Fibroblast of lung (primary cell): Measurements from ENCODE around the gene FCRL3. TPM values are rescaled to one million over a fixed set of nuclear protein-coding genes. Genes with fewer than 3 reads are reported as not detected.

ENCODE experiments used
- DNase-seq, 2 donors: peaks; one replicate each; pipeline versions ENCODE4 v3.0.0 to v3.0.0-alpha.2; 2010; ENCODE audit warnings: low read depth in 2 of 2
- H2AFZ ChIP-seq: 2 replicates; pipeline ENCODE4 v1.5.1; 2012; ENCODE audit warnings: low read length, control low read depth, inconsistent platforms
- H3K27ac ChIP-seq: 2 replicates; pipeline ENCODE4 v1.5.1; 2011; ENCODE audit warnings: low read length, control low read depth; ENCODE audit not compliant: insufficient read depth
- H3K27me3 ChIP-seq: 2 replicates; pipeline ENCODE4 v1.5.1; 2011; ENCODE audit warnings: mild to moderate bottlenecking, low read length; ENCODE audit not compliant: control insufficient read depth, insufficient read depth
- H3K36me3 ChIP-seq: 2 replicates; pipeline ENCODE4 v1.5.1; 2011; ENCODE audit warnings: low read length; ENCODE audit not compliant: control insufficient read depth, insufficient read depth
- H3K4me1 ChIP-seq: 2 replicates; pipeline ENCODE4 v1.5.1; 2011; ENCODE audit warnings: low read length; ENCODE audit not compliant: control insufficient read depth, insufficient read depth; ENCODE audit errors: extremely low read depth
- H3K4me2 ChIP-seq: 2 replicates; pipeline ENCODE4 v1.5.1; 2011; ENCODE audit warnings: low read length, control low read depth; ENCODE audit not compliant: insufficient read depth; ENCODE audit errors: extremely low read depth
- H3K4me3 ChIP-seq, 4 experiments: fragments of 200-600 bp in 1 of 4; sonication (generic) in 1 of 4; replicated peaks in 1 of 4; 2 replicates each; pipeline ENCODE4 v1.5.1; 2011 to 2016; ENCODE audit warnings: low read length in 4 of 4, low read depth in 3 of 4, mild to moderate bottlenecking in 3 of 4, control low read depth in 2 of 4, inconsistent platforms in 1 of 4, mixed read lengths in 1 of 4; ENCODE audit not compliant: insufficient read depth in 1 of 4; ENCODE audit errors: control extremely low read depth in 1 of 4
- H3K79me2 ChIP-seq: 2 replicates; pipeline ENCODE4 v1.5.1; 2012; ENCODE audit warnings: mild to moderate bottlenecking, low read length, inconsistent platforms; ENCODE audit not compliant: control insufficient read depth, insufficient read depth
- H3K9ac ChIP-seq: 2 replicates; pipeline ENCODE4 v1.5.1; 2011; ENCODE audit warnings: mild to moderate bottlenecking, low read length, control low read depth; ENCODE audit not compliant: insufficient read depth
- H3K9me3 ChIP-seq: 2 replicates; pipeline ENCODE4 v1.5.1; 2012; ENCODE audit warnings: low read depth, low read length; ENCODE audit not compliant: control insufficient read depth, insufficient read depth
- H4K20me1 ChIP-seq: 2 replicates; pipeline ENCODE4 v1.5.1; 2011; ENCODE audit warnings: low read length; ENCODE audit not compliant: control insufficient read depth, insufficient read depth; ENCODE audit errors: extremely low read depth
- EZH2 ChIP-seq: IDR thresholded peaks from 2 replicates; pipeline ENCODE4 v1.5.1; 2012; ENCODE audit warnings: low read length, control low read depth, mild to moderate bottlenecking; ENCODE audit errors: missing control alignments
- polyA plus RNA-seq, 2 donors: library from polyadenylated mRNA; depleted of rRNA in 1 of 2; stranded (reverse) in 1 of 2; unstranded in 1 of 2; fragments of >200 nt; gene quantifications; 2 replicates each; pipeline ENCODE4 v1.2.1, GENCODE V29; 2011 to 2012; ENCODE audit warnings: missing spikeins in 1 of 2
- total RNA-seq: library from RNA; depleted of rRNA; stranded (reverse); fragments of >200 nt; gene quantifications from 2 replicates; pipeline ENCODE4 v1.2.1, GENCODE V29; 2014
- TF ChIP-seq, protein P1 (sequence below), 2 donors: IDR thresholded peaks in 1 of 2; conservative IDR thresholded peaks in 1 of 2; 1 replicate in 1 of 2; 2 replicates in 1 of 2; pipeline ENCODE4 v1.5.1; 2011 to 2012; ENCODE audit warnings: low read length in 2 of 2, control low read depth in 1 of 2, inconsistent platforms in 1 of 2, low read depth in 1 of 2, mild to moderate bottlenecking in 1 of 2

FCRL3 gene
- total and polyA plus RNA-seq, 2 donors (not counting 1 experiment from before 2014, with no cell fraction given): not detected

DNA sequence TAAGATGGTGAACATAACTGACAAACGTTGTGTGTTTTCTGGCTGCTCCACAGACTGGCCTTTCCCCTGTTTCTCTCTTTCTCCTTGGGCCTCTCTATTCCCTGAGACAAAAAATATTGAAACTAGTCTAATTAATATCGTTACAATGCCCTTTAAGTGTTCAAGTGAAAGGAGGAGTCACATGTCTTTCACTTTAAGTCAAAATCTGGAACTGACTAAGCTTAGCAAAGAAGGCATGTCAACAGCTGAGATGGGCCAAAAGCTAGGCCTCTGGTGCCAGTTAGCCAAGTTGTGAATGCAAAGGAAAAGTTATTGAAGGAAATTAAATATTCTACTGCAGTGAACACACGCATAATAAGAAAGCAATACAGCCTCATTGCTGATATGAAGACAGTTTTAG is 32.2 kb upstream of the FCRL3 start:
- H3K4me1 ChIP-seq: no peaks in the 10 kb centered on the region
- H2AFZ ChIP-seq: no peak overlapping the region
- no peak overlapping the region for H3K27ac ChIP-seq
- H4K20me1 ChIP-seq: no peaks in the 10 kb centered on the region
- H3K9me3 ChIP-seq: no peaks in the 10 kb centered on the region
- H3K79me2 ChIP-seq: no peaks in the 10 kb centered on the region
- TF ChIP-seq, protein P1, sequence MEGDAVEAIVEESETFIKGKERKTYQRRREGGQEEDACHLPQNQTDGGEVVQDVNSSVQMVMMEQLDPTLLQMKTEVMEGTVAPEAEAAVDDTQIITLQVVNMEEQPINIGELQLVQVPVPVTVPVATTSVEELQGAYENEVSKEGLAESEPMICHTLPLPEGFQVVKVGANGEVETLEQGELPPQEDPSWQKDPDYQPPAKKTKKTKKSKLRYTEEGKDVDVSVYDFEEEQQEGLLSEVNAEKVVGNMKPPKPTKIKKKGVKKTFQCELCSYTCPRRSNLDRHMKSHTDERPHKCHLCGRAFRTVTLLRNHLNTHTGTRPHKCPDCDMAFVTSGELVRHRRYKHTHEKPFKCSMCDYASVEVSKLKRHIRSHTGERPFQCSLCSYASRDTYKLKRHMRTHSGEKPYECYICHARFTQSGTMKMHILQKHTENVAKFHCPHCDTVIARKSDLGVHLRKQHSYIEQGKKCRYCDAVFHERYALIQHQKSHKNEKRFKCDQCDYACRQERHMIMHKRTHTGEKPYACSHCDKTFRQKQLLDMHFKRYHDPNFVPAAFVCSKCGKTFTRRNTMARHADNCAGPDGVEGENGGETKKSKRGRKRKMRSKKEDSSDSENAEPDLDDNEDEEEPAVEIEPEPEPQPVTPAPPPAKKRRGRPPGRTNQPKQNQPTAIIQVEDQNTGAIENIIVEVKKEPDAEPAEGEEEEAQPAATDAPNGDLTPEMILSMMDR (conservative IDR thresholded peaks at IDR 0.05 in 1 of 2, IDR thresholded peaks at IDR 0.05 in 1 of 2; ENCODE audit: low read depth in 1 of 2, low read length in 2 of 2): no peak
- no peak for TF ChIP-seq EZH2
- no peaks in the 10 kb centered on the region for H3K27me3 ChIP-seq
- H3K36me3 ChIP-seq: no peaks in the 10 kb centered on the region
- no peak overlapping the region for H3K9ac ChIP-seq
- no peak for DNase-seq
- H3K4me3 ChIP-seq: no peak overlapping the region
- no peak overlapping the region for H3K4me2 ChIP-seq

DNA sequence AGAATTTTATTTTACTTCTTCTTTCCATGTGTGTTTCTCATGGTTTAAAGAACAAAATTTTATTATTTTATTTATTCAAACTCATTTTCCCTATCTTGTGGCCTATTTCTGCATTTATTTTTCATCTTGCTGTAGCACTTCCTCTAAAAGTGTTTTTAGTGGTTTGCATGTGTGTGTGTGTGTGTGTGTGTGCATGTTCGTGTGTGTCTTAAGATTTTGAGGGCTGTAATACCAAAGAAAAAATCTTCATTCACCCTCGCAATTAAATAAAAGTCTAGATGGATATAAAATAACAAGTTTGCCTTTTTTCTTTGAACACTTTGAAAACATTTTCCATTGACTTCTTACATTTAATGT is 24.6 kb upstream of the FCRL3 start:
- Histone ChIP-seq H3K4me2 (no peak overlapping the region), H3K4me1 (no peaks in the 10 kb centered on the region), H3K27me3 (no peaks in the 10 kb centered on the region), H3K4me3 (no peak overlapping the region), H3K36me3 (no peaks in the 10 kb centered on the region), H3K27ac (no peak overlapping the region), H3K9ac (no peak overlapping the region), H3K9me3 (no peaks in the 10 kb centered on the region), H3K79me2 (no peaks in the 10 kb centered on the region), H2AFZ (no peak overlapping the region), H4K20me1 (no peaks in the 10 kb centered on the region)
- no peak for DNase-seq
- TF ChIP-seq, protein P1 (conservative IDR thresholded peaks at IDR 0.05 in 1 of 2, IDR thresholded peaks at IDR 0.05 in 1 of 2; ENCODE audit: low read depth in 1 of 2, low read length in 2 of 2): no peak
- TF ChIP-seq EZH2: no peak

DNA sequence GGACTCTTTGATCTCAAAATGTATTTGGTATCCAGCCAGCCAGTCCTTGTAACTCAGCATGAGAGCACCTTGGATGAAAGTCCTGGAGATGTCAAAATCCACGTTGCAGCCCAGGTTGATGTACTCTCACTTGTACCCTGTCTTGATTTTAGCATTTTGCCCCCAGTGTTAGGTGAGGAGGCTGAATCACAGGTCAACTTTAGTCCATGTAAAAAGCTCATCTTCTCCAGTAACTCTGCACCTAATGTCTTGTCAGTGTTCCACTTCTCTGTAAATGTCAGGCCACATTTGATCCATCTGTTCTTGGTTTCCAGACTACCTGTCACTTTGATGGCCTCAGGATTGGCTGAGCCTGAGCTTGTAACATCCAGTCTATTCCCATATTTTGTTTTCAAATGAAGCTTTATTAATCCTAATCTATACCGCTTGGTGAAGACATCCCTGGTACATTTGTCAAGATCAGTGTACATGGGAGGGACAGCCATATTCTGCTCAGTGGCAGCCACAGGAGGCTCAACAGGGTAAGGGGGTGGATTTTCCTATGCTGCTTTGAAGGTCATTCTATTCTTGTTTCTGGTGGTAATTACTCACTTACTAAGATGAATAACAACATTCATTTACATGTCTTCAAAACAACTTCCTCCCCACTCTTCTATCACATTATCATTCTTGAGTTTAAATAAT is 24.1 kb upstream of the FCRL3 start:
- TF ChIP-seq, protein P1 (conservative IDR thresholded peaks at IDR 0.05 in 1 of 2, IDR thresholded peaks at IDR 0.05 in 1 of 2; ENCODE audit: low read depth in 1 of 2, low read length in 2 of 2): no peak
- no peak for TF ChIP-seq EZH2
- DNase-seq: no peak
- H4K20me1 ChIP-seq: no peaks in the 10 kb centered on the region
- H3K4me1 ChIP-seq: no peaks in the 10 kb centered on the region
- no peak overlapping the region for H3K4me2 ChIP-seq
- H3K27ac ChIP-seq: no peak overlapping the region
- H3K27me3 ChIP-seq: no peaks in the 10 kb centered on the region
- no peaks in the 10 kb centered on the region for H3K79me2 ChIP-seq
- no peak overlapping the region for H2AFZ ChIP-seq
- no peak overlapping the region for H3K4me3 ChIP-seq
- H3K9me3 ChIP-seq: no peaks in the 10 kb centered on the region
- H3K36me3 ChIP-seq: no peaks in the 10 kb centered on the region
- no peak overlapping the region for H3K9ac ChIP-seq
